Loucy (cell line): ENCODE results near the gene ABCB9.

ENCODE experiments used
- CTCF ChIP-seq: fragments of 200-600 bp; sonication (generic); conservative IDR thresholded peaks from 2 replicates; pipeline ENCODE4 v1.5.1; 2014; ENCODE audit warnings: mild to moderate bottlenecking, antibody characterized with exemption, low read length
- EZH2phosphoT487 ChIP-seq: fragments of 200-600 bp; IDR thresholded peaks from 2 replicates; pipeline ENCODE4 v1.6.1; 2018; ENCODE audit warnings: antibody characterized with exemption, mild to moderate bottlenecking, moderate library complexity, borderline replicate concordance

GRCh38 chr12:122990961-122991622 is 24.8 kb upstream of the ABCB9 start:
- TF ChIP-seq CTCF (no peak), EZH2phosphoT487 (no peak)
